ENCODE data around the gene PLXNB1.
A peak's percentile ranks its signal among the peaks of the same experiment; 100 is the strongest.
"Not testable (repeated sequence)": the region's sequence is repeated elsewhere in the genome, so short reads cannot be mapped to it uniquely, and the experiment has no call there.

Gene PLXNB1

DNA sequence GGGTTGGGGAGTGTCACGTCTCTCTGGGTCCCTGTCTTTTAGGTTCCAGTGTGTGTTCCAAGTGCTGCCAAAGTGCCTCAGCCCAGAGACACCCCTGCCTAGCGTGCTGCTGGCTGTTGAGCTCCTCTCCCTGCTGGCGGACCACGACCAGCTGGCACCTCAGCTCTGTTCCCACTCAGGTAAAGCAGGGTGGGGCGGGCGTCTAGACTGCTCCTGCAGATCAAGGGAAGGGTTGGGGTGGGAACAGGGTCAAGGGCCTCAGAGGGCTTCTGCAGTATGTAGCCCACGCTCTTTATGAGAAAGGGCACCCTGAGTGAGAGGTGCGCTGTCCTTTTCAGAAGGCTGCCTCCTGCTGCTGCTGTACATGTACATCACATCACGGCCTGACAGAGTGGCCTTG, 33.8 kb upstream of the PLXNB1 start:
- no peak for DNase-seq (ENCODE audit: low spot score)

DNA sequence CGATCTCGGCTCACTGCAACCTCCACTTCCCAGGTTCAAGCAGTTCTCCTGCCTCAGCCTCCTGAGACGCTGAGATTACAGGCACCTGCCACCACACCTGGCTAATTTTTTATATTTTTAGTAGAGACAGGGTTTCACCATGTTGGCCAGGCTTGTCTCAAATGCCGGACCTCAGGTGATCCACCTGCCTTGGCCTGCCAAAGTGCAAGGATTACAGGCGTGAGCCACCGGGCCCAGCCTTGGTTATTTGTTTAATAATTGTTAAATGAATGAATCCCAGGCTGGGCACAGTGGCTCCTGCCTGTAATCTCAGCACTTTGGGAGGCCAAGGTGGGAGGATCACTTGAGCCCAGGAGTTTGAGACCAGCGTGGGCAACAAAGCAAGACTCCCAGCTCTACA, 31.9 kb upstream of the PLXNB1 start:
- DNase-seq (ENCODE audit: low spot score), result not testable (repeated sequence)

DNA sequence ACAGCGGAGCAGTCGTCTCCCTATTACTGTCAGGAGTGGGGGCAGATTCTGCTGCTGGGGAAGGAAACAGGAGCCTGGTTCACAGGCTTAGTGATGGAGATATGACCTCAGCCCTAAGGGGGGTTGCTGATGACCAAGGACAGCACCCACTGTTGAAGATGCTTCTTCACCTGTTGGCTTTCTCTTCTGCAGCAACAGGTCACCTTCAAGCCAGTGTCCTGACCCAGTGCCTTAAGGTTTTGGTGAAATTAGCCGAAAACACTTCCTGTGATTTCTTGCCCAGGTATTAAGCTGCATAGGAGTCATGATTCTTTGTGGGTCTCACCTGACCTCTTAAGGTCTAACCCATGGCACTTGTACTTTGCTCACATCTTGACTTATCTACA, 30.6 kb upstream of the PLXNB1 start:
- no peak for DNase-seq (ENCODE audit: low spot score)

DNA sequence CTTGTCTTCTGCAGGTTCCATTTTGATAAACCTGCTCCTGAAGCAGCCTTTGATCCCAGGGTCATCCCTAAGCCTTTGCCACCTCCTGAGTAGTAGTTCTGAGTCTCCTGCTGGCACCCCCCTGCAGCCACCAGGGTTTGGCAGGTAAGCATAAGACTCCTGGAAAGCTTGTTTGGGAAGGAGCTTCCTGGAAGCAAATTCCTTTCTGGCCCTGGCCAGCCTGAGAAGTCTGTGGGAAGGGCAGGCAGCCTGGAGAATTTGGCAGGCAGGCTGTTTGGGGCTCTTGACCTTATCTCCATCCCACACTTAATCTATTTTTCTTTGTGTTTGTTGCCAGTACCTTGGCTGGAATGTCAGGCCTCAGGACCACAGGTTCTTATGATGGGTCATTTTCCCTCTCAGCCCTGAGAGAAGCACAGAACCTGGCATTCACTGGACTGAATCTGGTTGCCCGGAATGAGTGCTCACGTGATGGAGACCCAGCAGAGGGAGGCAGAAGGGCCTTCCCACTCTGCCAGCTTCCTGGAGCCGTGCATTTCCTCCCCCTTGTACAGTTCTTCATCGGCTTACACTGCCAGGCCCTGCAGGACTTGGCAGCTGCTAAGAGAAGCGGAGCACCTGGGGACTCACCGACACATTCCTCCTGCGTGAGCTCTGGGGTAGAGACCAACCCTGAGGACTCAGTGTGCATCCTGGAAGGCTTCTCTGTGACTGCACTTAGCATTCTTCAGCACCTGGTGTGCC, 30.1 kb upstream of the PLXNB1 start:
- no peak for DNase-seq (ENCODE audit: low spot score)

DNA sequence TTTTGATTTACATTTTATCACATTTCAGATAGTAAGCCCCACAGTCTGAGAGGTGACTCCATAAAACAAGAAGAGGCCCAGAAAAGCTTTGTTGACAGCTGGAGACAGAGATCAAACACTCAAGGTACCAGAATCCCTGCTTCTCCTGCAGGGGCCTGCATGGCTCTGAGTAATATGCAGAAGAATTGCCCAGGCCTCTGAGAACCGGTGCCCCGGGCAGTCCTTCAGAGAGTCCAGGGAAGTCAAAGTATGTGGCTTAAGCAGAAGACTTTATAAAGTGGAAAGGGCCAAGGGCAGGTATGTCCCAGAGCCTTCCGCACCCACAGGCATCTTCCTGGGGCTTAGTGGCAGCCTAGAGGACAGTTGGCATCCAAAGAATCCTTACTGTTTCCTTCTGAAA, 29.4 kb upstream of the PLXNB1 start:
- no peak for DNase-seq (ENCODE audit: low spot score)

DNA sequence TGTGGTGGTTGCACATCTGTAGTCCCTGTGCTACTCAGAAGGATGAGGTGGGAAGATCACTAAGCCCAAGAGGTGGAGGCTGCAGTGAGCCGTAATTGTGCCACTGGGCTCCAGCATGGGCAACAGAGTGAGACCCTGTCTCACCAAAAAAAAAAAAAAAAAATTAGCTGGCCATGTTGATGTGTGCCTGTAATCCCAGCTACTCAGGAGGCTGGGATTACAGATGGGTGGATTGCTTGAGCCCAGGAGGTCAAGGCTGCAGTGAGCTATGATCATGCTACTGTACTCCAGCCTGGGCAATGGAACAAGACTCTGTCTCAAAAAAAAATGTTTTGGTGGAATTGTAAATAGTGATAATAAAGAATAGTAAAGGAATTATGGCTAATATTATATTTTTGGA, 26.6 kb upstream of the PLXNB1 start:
- no peak for DNase-seq (ENCODE audit: low spot score)

DNA sequence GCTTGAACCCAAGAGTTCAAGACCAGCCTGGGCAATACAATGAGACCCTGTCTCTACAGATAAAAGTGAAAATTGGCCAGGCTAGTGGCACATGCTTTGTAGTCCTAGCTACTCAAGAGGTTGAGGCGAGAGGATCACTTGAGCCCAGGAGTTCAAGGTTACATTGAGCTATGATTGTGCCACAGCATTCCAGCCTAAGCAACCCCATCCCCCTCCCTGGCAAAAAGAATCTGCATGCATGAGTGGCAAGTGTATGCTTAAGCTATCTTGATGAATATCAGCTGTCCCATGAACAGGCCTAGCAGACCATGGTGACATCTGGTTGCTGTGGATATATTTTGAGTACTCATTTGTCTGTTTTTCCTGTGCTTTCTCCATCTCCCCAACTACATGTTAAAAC, 21.4 kb upstream of the PLXNB1 start:
- no peak for DNase-seq (ENCODE audit: low spot score)

DNA sequence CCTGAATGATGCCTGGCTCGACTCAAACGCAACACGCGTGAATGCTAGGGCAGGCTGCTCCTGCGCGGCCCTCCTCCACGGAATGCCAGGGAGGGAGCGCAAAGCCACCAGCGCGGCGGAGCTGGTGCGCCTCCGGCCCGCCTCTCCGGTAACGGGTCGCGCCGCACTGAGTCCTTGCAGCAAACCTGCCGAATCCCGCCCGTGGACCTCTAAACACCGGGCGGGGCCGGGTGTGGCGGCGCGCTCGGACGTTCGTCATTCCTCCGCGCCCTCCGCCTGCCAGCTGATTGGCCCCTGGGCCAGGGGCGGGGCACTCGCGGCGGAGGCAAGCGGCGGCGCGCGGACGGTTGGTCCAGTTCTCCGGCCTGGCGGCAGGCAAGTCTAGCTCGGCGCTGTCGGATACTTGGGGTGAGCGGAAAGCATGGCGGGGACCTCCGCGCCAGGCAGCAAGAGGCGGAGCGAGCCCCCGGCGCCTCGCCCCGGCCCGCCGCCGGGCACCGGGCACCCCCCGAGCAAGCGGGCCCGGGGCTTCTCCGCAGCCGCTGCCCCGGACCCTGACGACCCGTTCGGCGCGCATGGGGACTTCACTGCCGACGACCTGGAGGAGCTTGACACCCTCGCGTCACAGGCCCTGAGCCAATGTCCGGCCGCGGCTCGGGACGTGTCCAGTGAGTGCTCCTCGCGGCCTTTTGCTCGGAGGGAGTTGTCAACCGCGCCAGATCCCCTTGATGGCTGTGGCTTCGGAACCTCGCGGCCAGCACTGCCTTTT, 16.7 kb upstream of the PLXNB1 start, which contains the start of gene ATRIP:
ATRIP (plus strand) TSS at position 313 of the 769 bp plus-strand sequence; CDS start at position 422, 109 bp downstream.
- DNase-seq (ENCODE audit: low spot score), result peak; percentile 84

DNA sequence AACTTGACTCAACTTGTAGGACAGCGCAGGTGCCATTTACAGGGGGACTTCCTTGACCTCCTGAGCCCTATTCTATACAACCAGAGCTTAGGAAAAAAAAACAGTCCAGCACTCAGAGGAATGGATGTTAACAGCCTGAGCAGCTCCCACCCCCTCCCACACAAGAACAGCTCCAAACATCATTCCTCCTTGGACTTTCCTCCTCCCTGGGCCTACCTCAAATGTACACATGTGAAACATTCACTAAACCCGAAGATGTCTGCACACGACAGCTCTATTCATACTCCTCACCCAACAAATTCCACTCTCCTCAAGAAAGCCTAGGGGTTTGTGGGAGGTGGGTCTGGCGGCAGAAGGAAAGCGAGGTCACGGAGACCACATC, 16.1 kb upstream of the PLXNB1 start:
- no peak for DNase-seq (ENCODE audit: low spot score)

DNA sequence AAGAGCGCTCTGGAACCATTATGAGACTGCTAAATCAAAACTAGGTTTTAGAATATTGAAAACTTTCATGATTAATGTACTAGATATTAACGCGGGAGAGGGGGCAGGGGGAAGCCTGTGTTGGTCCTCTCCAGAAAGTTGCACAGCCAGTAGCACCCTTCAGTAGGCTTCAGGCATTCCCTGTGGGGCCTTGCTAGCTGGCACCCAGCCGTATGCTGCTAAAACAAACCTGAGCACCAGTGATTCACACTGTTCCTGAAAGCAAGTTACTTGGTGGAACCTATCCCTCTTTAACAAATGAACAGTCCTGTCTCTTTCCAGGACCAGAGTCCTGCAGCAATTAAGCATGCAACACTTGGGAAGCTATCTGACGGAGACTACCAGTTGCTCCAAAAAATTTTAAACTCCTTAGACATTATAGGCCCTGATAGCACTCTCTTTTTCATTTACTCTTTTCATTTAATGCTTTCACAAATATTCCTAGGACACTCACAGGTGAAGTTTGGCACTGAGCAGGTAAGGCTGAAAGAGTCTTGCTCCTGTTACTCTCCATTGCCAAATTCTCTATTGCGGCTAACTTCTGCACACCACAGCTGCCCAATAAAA, 15.5 kb upstream of the PLXNB1 start:
- no peak for DNase-seq (ENCODE audit: low spot score)

DNA sequence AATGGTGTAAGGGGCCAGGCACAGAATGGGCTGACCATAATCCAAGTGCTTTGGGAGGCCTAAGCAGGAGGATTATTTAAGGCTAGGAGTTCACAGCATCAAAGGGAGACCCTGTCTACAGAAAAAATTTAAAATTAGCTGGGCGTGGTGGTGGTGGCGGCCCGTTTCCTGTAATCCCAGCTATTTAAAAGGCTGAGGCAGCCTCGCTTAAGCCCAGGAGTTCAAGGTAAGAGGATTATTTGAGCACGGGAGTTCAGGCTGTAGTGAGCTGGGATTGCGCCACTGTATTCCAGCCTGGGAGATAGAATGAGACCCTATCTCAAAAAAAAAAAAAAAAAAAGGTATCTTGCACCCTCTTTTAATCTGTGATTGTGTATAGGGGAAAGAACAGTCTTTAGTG, 12.1 kb upstream of the PLXNB1 start:
- no peak for DNase-seq (ENCODE audit: low spot score)

DNA sequence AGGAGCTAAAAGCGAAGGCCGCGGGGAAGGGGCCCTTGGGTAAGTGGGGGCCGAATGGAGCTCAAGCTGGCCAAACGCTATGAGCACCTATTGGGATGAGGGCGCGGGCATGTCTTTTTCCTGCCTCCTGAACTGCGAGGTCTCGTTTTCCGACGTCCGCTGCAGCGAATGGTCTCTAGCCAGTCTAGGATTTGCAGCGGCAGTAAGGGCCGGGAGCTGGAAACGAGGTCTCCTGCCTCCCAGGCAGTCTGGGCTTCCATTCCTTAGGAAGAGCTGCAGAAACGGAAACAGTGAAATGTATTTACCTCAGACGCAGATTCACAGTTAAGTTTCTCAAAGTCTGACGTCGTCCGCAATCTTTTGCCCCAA, 10.7 kb upstream of the PLXNB1 start:
- DNase-seq (ENCODE audit: low spot score), result no peak

DNA sequence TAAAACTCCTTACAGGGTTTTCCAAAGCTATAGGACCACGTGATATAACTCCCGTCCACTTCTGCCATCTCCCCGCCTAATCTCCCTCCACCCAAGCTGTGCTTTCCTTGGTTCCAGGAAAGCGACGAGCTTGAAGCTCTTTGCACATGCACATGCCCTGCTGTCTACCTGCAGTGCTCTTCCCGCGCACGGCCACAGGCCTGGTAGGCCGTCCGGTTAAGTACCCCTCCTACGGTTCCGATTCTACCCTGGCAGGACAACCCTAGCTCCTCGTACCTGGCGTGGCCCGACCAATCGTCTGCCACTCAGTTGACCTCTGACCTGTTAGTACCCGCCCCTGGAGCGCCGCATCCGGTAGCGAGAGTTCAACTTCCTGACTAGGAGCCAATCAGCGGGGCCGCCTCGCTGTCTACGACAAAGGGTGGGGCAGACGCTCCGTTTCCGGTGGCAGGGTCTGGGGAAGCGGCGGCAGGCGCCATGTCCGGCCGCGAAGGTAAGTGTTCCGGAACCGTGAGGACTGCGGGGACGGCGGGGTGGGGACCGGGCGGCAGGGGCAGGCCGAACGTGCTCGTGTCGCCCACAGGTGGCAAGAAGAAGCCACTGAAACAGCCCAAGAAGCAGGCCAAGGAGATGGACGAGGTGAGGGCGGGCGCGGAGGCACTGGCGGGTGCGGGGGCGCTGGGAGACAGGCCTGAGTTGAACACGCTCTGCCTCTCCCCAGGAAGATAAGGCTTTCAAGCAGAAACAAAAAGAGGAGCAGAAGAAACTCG, 10.1 kb upstream of the PLXNB1 start, which contains the start of the genes CCDC51 and TMA7:
CCDC51 (minus strand) TSS at position 300 of the 770 bp plus-strand sequence. CDS start 4,991 bp downstream, outside the sequence.
TMA7 (plus strand) TSS at position 438 of the 770 bp plus-strand sequence; CDS start at position 478, 40 bp downstream.
- peak; percentile 97 for DNase-seq (ENCODE audit: low spot score)

DNA sequence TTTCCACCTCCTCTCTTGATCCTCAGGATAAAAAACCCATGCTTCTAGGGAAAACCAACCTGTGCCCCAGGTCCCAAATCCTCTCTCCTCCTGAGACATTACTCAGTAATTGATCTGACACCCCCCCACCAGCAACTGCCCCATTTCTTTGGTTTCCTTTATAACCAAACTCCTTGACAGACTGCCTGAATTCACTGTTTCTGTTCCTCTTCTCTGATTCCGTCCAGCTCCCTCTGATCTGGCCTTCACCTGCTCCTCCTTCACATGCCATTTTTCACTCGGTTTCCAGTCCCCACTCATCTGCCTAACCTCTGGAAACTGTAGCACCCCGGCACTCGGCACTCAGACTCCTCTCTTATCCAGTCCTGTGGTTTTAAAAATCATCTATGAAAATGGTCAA, 7.9 kb upstream of the PLXNB1 start:
- no peak for DNase-seq (ENCODE audit: low spot score)

DNA sequence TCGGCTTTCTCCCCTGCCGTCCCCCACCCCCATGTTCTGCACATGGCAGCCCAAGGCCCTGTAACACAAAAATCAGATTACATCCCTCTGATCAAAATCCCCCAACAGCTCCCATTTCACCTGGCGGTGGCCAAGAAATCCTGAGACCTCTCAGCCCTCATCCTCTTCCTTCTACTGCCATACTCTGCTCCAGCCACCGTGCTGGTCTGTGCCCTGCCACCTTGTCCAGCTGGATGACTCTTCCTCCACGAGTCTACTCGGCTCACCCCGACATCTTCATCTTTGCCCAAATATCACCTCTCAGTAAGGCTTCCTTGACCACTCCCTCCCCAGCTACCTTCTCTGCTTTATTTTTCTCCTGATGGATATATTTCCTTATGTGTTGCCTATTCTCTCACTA, 7.0 kb upstream of the PLXNB1 start:
- DNase-seq (ENCODE audit: low spot score), result no peak

DNA sequence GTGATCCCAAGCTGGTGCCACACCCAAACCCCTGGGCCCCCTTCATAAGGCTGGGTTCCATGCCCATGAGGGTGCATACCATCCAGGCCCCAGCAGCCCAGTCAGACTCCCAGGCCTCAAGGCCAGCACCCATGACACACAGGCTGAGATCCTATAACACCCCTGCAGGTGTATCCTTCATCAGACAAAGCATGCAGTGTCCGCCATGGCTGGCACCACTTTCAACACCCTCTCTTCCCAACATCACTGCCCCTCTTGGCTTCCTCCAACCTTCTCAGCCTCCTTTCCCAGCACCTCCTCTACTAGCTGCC, 6.5 kb upstream of the PLXNB1 start:
- no peak for DNase-seq (ENCODE audit: low spot score)

DNA sequence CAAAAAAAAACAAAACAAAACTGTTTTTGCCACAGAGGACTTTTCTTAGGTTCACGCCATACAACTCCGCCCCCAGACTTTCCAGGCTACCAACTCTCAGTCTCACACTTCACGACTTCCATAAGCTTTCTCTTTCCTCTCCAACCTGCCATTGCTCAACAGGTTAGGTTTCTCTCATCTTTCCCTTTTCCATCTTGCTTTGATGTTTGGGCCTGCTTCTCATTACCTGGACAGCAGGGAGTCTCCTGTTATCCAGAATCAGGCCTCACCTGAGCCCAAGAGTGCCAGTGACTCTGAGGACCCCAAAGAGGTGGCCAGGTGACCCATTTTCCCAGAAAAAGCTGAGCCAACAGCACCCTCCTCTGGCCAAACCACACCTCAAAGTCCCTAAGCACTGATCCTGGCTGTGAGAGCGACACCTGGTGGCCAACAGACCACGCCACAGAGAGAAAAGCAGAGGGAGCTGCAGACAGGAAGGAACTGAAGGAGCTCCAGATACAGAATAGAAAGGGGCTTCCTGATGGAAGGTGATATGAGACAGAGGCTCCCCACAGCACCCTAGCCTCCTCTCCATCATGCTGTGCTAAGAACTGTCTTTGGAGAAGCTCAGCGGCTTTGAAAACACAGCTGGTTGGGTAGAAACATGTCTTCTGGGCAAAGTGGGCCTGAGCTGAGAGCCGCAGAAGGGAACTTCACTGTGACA, 6.0 kb upstream of the PLXNB1 start:
- DNase-seq (ENCODE audit: low spot score), result peak; percentile 91

DNA sequence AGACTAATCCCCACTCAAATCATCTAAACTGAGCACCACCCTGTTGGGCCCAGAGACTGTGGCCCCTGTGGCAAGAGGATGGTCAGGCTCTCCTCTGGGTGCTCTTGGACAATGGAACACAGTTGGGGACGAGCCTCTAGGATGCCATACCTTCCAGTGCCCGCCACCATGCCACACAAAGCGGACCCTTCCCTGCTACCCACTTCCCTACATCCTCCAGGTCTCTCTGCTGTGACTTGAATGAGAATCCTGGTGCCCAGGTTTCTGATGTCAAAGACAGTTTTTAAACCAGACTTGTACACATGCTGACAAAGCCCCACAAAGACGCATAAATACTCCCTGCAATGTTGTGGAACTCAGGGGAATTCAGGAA, 5.3 kb upstream of the PLXNB1 start:
- DNase-seq (ENCODE audit: low spot score), result no peak

DNA sequence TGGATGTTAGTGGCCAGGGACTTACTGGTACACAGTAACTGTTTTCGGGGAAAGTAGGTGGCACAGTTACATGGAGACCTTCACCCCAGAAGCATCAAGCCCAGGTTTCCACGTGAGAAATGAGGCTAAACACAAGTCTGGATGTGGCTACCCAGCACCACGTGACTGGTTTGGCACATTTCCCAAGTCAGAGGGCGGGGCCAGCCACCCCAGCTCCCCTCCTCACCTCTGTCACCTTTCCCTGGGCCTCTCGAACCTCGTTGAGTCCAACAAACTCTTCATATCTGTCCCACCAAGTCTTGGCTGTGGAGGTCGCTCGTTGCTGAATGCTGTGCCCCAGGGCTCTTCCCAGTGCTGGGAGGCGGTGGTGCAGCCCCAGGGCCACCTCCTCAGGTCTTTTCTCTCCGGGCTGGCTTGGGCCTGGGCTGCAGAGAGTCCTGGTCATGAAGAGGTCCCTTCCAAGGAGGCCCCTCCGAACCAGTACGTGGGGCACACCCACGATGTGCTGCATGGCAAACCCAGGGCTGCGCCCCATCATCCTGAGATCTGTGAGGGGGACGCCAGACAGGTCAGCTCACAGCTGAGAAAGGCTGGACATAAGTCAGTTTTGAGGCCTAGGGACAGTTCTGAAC, 4.8 kb upstream of the PLXNB1 start:
- no peak for DNase-seq (ENCODE audit: low spot score)

DNA sequence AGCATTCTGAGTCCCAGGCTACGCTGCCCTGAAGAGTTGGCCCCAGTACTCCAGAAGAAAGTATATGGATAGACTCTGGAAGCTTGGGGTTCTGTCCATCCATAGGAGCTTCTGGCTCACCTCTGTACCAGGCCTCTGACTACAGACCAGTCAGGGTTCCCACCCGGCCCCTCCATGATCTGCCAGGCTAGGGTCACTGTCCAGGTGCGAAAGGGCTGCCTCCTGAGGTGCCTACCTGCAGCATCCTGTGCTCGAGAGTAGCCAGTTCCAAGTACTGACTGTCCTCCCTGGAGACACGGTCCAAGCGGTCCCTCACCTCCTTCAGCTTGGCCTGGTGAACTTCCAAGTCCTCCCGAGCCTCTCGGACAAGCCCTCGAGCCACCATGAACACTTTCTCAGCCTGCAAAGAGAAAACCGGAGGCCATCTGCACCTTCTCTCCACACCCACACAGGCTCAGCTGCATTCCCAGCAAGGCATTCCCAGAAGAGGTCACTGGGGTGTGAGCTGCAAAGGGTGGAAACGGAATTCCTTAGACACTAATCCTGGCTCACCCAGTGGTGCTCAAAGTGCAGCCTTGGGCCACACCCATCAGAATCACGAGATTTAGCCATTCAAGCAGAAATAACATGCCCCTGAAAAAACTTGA, 3.7 kb upstream of the PLXNB1 start:
- no peak for DNase-seq (ENCODE audit: low spot score)
